Measurements from ENCODE around the gene CHRM5.

The CHRM5 gene

GRCh38 chr15:34031987-34032760 is 63.9 kb downstream of the CHRM5 start:
- in situ Hi-C loops (cut with HindIII; ENCODE audit: low sequenced_read_pairs) = no loop called here
- TF ChIP-seq, protein P1, sequence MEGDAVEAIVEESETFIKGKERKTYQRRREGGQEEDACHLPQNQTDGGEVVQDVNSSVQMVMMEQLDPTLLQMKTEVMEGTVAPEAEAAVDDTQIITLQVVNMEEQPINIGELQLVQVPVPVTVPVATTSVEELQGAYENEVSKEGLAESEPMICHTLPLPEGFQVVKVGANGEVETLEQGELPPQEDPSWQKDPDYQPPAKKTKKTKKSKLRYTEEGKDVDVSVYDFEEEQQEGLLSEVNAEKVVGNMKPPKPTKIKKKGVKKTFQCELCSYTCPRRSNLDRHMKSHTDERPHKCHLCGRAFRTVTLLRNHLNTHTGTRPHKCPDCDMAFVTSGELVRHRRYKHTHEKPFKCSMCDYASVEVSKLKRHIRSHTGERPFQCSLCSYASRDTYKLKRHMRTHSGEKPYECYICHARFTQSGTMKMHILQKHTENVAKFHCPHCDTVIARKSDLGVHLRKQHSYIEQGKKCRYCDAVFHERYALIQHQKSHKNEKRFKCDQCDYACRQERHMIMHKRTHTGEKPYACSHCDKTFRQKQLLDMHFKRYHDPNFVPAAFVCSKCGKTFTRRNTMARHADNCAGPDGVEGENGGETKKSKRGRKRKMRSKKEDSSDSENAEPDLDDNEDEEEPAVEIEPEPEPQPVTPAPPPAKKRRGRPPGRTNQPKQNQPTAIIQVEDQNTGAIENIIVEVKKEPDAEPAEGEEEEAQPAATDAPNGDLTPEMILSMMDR (IDR thresholded peaks at IDR 0.05; ENCODE audit: low read depth, low read length, missing control alignments) = no peak
- no peak for DNase-seq (ENCODE audit: low read depth)
- H3K4me3 ChIP-seq (ENCODE audit: low read depth, low read length) = no peak overlapping the region

- no peak for DNase-seq (ENCODE audit: low read depth)
- TF ChIP-seq, protein P1 (IDR thresholded peaks at IDR 0.05; ENCODE audit: low read depth, low read length, missing control alignments) = no peak
- H3K4me3 ChIP-seq (ENCODE audit: low read depth, low read length) = peak overlapping the region; percentile 84
- in situ Hi-C loops (cut with HindIII; ENCODE audit: low sequenced_read_pairs) = no loop called here
These were observed 70.0 kb downstream of the CHRM5 start for GRCh38 chr15:34038023-34038870.

DNA sequence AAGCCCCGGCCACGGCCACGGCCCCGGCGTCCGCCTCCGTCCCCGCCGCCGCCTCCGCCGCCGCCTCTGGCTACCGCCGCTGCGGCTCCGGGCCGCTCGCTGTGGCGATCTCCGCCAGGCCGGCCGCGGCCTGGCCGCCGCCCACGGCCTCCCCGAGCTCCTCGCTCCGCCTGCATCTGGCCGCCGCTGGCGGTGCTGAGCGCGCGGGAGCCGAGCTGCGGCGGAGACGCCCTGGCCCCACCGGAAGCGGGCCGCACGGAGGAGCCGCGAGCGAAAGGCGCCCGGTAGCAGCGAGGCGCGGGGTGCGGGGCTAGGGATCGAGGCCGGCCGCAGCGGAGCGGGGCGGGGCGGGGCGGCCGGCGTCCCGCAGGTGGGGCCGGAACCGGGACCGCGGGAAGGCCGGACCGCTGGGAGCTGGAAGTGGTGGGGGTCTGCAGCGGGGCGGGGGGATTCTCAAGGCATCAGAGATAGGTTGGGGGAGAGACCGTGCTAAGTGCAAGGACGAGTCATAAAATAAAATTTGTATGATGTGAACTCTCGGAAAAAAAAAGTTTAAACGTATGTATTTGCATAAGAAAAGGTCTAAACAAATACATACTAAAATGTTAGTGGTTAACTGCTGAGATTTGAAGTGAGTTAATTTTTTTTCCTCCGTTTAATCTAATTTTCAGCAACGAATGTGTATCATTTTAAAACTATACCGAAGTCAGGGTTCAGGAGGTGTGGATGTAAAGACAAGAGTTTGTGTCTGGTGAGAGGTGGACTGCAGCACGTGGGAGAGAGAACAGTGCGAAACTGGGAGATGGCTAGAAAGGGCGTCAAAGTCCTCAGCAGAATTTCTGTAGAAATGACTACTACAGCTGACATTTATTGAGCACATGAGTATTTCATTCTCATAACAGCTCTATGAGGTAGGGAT is 70.8 kb downstream of the CHRM5 start, which contains the start of gene AVEN:
Gene AVEN (minus strand): TSS at position 334 of the 919 bp plus-strand sequence. CDS start 158 bp downstream, at position 176.
- TF ChIP-seq, protein P1 (IDR thresholded peaks at IDR 0.05; ENCODE audit: low read depth, low read length, missing control alignments) = no peak
- no peak for DNase-seq (ENCODE audit: low read depth)
- H3K4me3 ChIP-seq (ENCODE audit: low read depth, low read length) = peak within 1 kb of the TSS; percentile 84
- in situ Hi-C loops (cut with HindIII; ENCODE audit: low sequenced_read_pairs) = no loop called here

- in situ Hi-C loops (cut with HindIII; ENCODE audit: low sequenced_read_pairs) = no loop called here
- no peak overlapping the region for H3K4me3 ChIP-seq (ENCODE audit: low read depth, low read length)
- TF ChIP-seq, protein P1 (IDR thresholded peaks at IDR 0.05; ENCODE audit: low read depth, low read length, missing control alignments) = no peak
- no peak for DNase-seq (ENCODE audit: low read depth)
These were observed 71.5 kb downstream of the CHRM5 start for GRCh38 chr15:34039790-34040113.

GRCh38 chr15:34043391-34043790 is 75.1 kb downstream of the CHRM5 start:
- in situ Hi-C loops (cut with HindIII; ENCODE audit: low sequenced_read_pairs) = no loop called here
- no peak for DNase-seq (ENCODE audit: low read depth)
- H3K4me3 ChIP-seq (ENCODE audit: low read depth, low read length) = no peak overlapping the region
- TF ChIP-seq, protein P1 (IDR thresholded peaks at IDR 0.05; ENCODE audit: low read depth, low read length, missing control alignments) = no peak

GRCh38 chr15:34043813-34044212 is 75.5 kb downstream of the CHRM5 start:
- in situ Hi-C loops (cut with HindIII; ENCODE audit: low sequenced_read_pairs) = no loop called here

More at GRCh38 chr15:34043813-34044212, 75.5 kb downstream of the CHRM5 start:
- TF ChIP-seq, protein P1 (IDR thresholded peaks at IDR 0.05; ENCODE audit: low read depth, low read length, missing control alignments) = no peak
- no peak for DNase-seq (ENCODE audit: low read depth)
- no peak overlapping the region for H3K4me3 ChIP-seq (ENCODE audit: low read depth, low read length)
